Erythroblast (primary cell): ENCODE measurements around the gene MAP3K9.

Experiments used
- GATA1 ChIP-seq: IDR thresholded peaks from 2 replicates; pipeline ENCODE4 v1.6.1; 2011; ENCODE audit warnings: low read depth, mild to moderate bottlenecking, control low read depth, low read length, moderate library complexity
- POLR2A ChIP-seq: IDR thresholded peaks from 2 replicates; pipeline ENCODE4 v1.6.1; 2011; ENCODE audit warnings: mild to moderate bottlenecking, low read length

DNA sequence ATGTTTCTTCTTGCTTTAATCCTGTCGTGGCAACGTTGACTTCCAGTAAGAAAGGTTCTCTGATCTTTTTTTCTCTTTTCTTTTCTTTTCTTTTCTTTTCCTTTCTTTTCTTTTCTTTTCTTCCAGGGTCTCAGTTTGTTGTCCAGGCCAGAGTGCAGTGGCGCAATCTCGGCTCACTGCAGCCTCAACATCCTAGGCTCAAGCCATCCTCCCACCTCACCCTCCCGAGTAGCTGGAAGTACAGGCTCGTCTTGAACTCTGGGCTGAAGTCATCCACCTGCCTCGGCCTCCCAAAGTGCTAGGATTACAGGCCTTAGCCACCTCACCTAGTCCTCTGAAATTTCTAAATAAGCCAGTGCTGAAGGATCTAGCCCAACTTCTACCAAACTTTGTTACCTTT, 1.3 kb upstream of the MAP3K9 start:
- TF ChIP-seq POLR2A (no peak), GATA1 (no peak)
